H1 (cell line): Measurements from ENCODE around the gene HYCC1. TPM values are rescaled to one million over a fixed set of nuclear protein-coding genes. Genes with fewer than 3 reads are reported as not detected.

ENCODE experiments used
- CTCF ChIA-PET: fragments of 300-600 bp; sonication (Branson Sonifier 250); formaldehyde crosslinking; loops from one replicate; lab custom pipeline; 2021; ENCODE audit not compliant: partially characterized antibody; lab: Charles Lee
- POLR2A ChIA-PET: fragments of 300-600 bp; sonication (Branson Sonifier 250); formaldehyde crosslinking; loops from one replicate; lab custom pipeline; 2021; ENCODE audit warnings: inconsistent platforms; ENCODE audit not compliant: partially characterized antibody; lab: Charles Lee
- DNase-seq, 2 experiments: peaks; one replicate each; pipeline versions ENCODE4 v3.0.0 to v3.0.0-alpha.2; 2010 to 2022; ENCODE audit warnings: low spot score in 2 of 2, low read depth in 1 of 2, mixed read lengths in 1 of 2
- FAIRE-seq: peaks from 2 replicates; lab custom pipeline; 2011; peaks lifted over from hg19 to GRCh38; lab: Jason Lieb, UNC
- H2AFZ ChIP-seq: 2 replicates; pipeline ENCODE4 v1.8.1; 2012; ENCODE audit warnings: low read length, inconsistent platforms
- H2AK5ac ChIP-seq: 2 replicates; pipeline ENCODE4 v1.6.1; 2013; ENCODE audit warnings: low read depth, low read length
- H2BK120ac ChIP-seq: replicated peaks from 2 replicates; pipeline ENCODE3; 2013; ENCODE audit warnings: low read depth, low read length, inconsistent platforms
- H2BK12ac ChIP-seq: 2 replicates; pipeline ENCODE4 v1.6.1; 2013; ENCODE audit warnings: low read depth, low read length
- H2BK15ac ChIP-seq: 2 replicates; pipeline ENCODE4 v1.6.1; 2013; ENCODE audit warnings: low read length
- H2BK20ac ChIP-seq: 2 replicates; pipeline ENCODE4 v1.6.1; 2013; ENCODE audit warnings: low read length
- H2BK5ac ChIP-seq: 2 replicates; pipeline ENCODE4 v1.6.1; 2013; ENCODE audit warnings: low read depth, low read length
- H3K14ac ChIP-seq: 2 replicates; pipeline ENCODE4 v1.6.1; 2013; ENCODE audit warnings: inconsistent platforms; ENCODE audit not compliant: insufficient read length
- H3K18ac ChIP-seq: 2 replicates; pipeline ENCODE4 v1.6.1; 2013; ENCODE audit warnings: low read length; ENCODE audit errors: extremely low read depth
- H3K23ac ChIP-seq: 2 replicates; pipeline ENCODE4 v1.6.1; 2013; ENCODE audit warnings: inconsistent platforms; ENCODE audit not compliant: insufficient read length
- H3K23me2 ChIP-seq: 2 replicates; pipeline ENCODE4 v1.6.1; 2013; ENCODE audit warnings: low read depth, low read length
- H3K27ac ChIP-seq: 2 replicates; pipeline ENCODE4 v1.6.1; 2011; ENCODE audit warnings: low read depth, low read length, inconsistent platforms
- H3K27me3 ChIP-seq, 4 experiments: replicated peaks in 1 of 4; 1 replicate in 1 of 4; 2 replicates in 3 of 4; pipeline versions ENCODE4 v1.6.1 to v1.8.1; 2011 to 2013; ENCODE audit warnings: low read length in 3 of 4, mild to moderate bottlenecking in 3 of 4, inconsistent platforms in 2 of 4, mixed read lengths in 2 of 4, moderate library complexity in 1 of 4; ENCODE audit not compliant: control insufficient read depth in 3 of 4, insufficient read depth in 3 of 4; ENCODE audit errors: extremely low read depth in 1 of 4
- H3K36me3 ChIP-seq, 4 experiments: 2 replicates each; pipeline versions ENCODE4 v1.6.1 to v1.8.1; 2011 to 2013; ENCODE audit warnings: mild to moderate bottlenecking in 4 of 4, low read length in 3 of 4, moderate library complexity in 2 of 4, control low read depth in 1 of 4, inconsistent platforms in 1 of 4; ENCODE audit not compliant: insufficient read depth in 4 of 4, control insufficient read depth in 2 of 4
- H3K4ac ChIP-seq: replicated peaks from 2 replicates; pipeline ENCODE3; 2013; ENCODE audit warnings: low read length, low read depth, mixed read lengths, inconsistent platforms; ENCODE audit not compliant: insufficient read length
- H3K4me1 ChIP-seq, 4 experiments: replicated peaks in 1 of 4; 1 replicate in 1 of 4; 2 replicates in 3 of 4; pipeline versions ENCODE4 v1.6.1 to v1.8.1; 2011 to 2013; ENCODE audit warnings: low read length in 3 of 4, inconsistent platforms in 2 of 4, mixed read lengths in 1 of 4; ENCODE audit not compliant: insufficient read depth in 4 of 4, control insufficient read depth in 3 of 4
- H3K4me2 ChIP-seq, 2 experiments: 2 replicates each; pipeline versions ENCODE4 v1.6.1 to v1.8.1; 2011 to 2013; ENCODE audit warnings: low read depth in 2 of 2, low read length in 2 of 2, control low read depth in 1 of 2, inconsistent platforms in 1 of 2, mild to moderate bottlenecking in 1 of 2; ENCODE audit not compliant: insufficient read depth in 1 of 2
- H3K4me3 ChIP-seq, 4 experiments: fragments of 200-600, 300-600 bp in 1 of 4; sonication (generic), shearing (Covaris generic), sonication (Bioruptor Twin) in 1 of 4; 2 replicates each; pipeline versions ENCODE4 v1.5.1 to v1.8.1; 2011 to 2016; ENCODE audit warnings: low read length in 4 of 4, low read depth in 3 of 4, control low read depth in 2 of 4, inconsistent platforms in 2 of 4, mild to moderate bottlenecking in 2 of 4, mixed read lengths in 1 of 4, moderate library complexity in 1 of 4; ENCODE audit not compliant: insufficient read depth in 2 of 4; ENCODE audit errors: extremely low read depth in 1 of 4
- H3K56ac ChIP-seq: replicated peaks from 2 replicates; pipeline ENCODE3; 2013; ENCODE audit warnings: low read depth, mild to moderate bottlenecking, mixed read lengths, low read length, inconsistent platforms; ENCODE audit not compliant: insufficient read length
- H3K79me1 ChIP-seq: 2 replicates; pipeline ENCODE4 v1.6.1; 2013; ENCODE audit warnings: low read depth, low read length, control low read depth
- H3K79me2 ChIP-seq, 2 experiments: 2 replicates each; pipeline versions ENCODE4 v1.6.1 to v1.8.1; 2012 to 2013; ENCODE audit warnings: low read length in 2 of 2, mild to moderate bottlenecking in 2 of 2, inconsistent platforms in 1 of 2; ENCODE audit not compliant: insufficient read depth in 2 of 2, control insufficient read depth in 1 of 2
- H3K9ac ChIP-seq, 4 experiments: replicated peaks in 1 of 4; 1 replicate in 1 of 4; 2 replicates in 3 of 4; pipeline versions ENCODE4 v1.6.1 to v1.8.1; 2011 to 2013; ENCODE audit warnings: low read depth in 3 of 4, low read length in 3 of 4, control low read depth in 2 of 4, mild to moderate bottlenecking in 2 of 4, moderate library complexity in 2 of 4, inconsistent platforms in 1 of 4; ENCODE audit errors: extremely low read depth in 1 of 4
- H3K9me3 ChIP-seq, 2 experiments: 2 replicates each; pipeline versions ENCODE4 v1.6.1 to v1.8.1; 2012 to 2013; ENCODE audit warnings: mild to moderate bottlenecking in 2 of 2, moderate library complexity in 2 of 2, control low read depth in 1 of 2, inconsistent platforms in 1 of 2, low read depth in 1 of 2, low read length in 1 of 2, mixed read lengths in 1 of 2; ENCODE audit not compliant: insufficient read depth in 2 of 2
- H4K20me1 ChIP-seq, 2 experiments: replicated peaks in 1 of 2; 2 replicates each; pipeline versions ENCODE3 to v1.8.1; 2011 to 2013; ENCODE audit warnings: inconsistent platforms in 2 of 2, low read length in 2 of 2, mild to moderate bottlenecking in 1 of 2; ENCODE audit not compliant: insufficient read depth in 2 of 2, control insufficient read depth in 1 of 2
- H4K5ac ChIP-seq: 2 replicates; pipeline ENCODE4 v1.6.1; 2013; ENCODE audit warnings: low read length, low read depth, mixed read lengths, inconsistent platforms; ENCODE audit not compliant: insufficient read length
- H4K8ac ChIP-seq: 2 replicates; pipeline ENCODE4 v1.8.0; 2013; ENCODE audit warnings: mild to moderate bottlenecking, moderate library complexity, low read length, inconsistent platforms; ENCODE audit not compliant: insufficient read depth; ENCODE audit errors: extremely low read depth
- H4K91ac ChIP-seq: replicated peaks from 2 replicates; pipeline ENCODE3; 2013; ENCODE audit warnings: low read length, mixed read lengths, inconsistent platforms; ENCODE audit not compliant: insufficient read length
- CEBPB ChIP-seq: IDR thresholded peaks from 2 replicates; pipeline ENCODE4 v1.6.1; 2012; ENCODE audit warnings: low read depth, low read length
- CHD1 ChIP-seq: IDR thresholded peaks from 2 replicates; pipeline ENCODE4 v1.6.1; 2012; ENCODE audit warnings: low read depth, low read length, improper control_type of control experiment
- HDAC2 ChIP-seq, 2 experiments: fragments of 300-600 bp in 1 of 2; sonication (generic) in 1 of 2; IDR thresholded peaks; 2 replicates each; pipeline ENCODE4 v1.6.1; 2011 to 2012; ENCODE audit warnings: low read depth in 2 of 2, low read length in 2 of 2, mild to moderate bottlenecking in 2 of 2, moderate library complexity in 2 of 2, borderline replicate concordance in 1 of 2, inconsistent platforms in 1 of 2
- SIRT6 ChIP-seq: IDR thresholded peaks from one replicate; pipeline ENCODE4 v1.7.1; 2012; ENCODE audit warnings: low read length, inconsistent platforms
- USF2 ChIP-seq: IDR thresholded peaks from 2 replicates; pipeline ENCODE4 v1.6.1; 2011; ENCODE audit warnings: low read length, improper control_type of control experiment
- WGBS, 2 experiments: shearing (Covaris generic) in 1 of 2; methylation state at CpG; one replicate each; pipeline versions ENCODE4 v1.1.6 to v1.1.7; 2013 to 2015; ENCODE audit warnings: low lambda C conversion rate in 2 of 2, mixed read lengths in 2 of 2, inconsistent platforms in 1 of 2, low coverage in 1 of 2, missing lambda C conversion rate in 1 of 2; ENCODE audit not compliant: insufficient replicate concordance in 2 of 2, insufficient coverage in 1 of 2, insufficient read length in 1 of 2; ENCODE audit errors: extremely low coverage in 1 of 2, missing lambda C conversion rate in 1 of 2; 5-methylcytosine and 5-hydroxymethylcytosine counted together
- polyA plus RNA-seq, 7 experiments: library from polyadenylated mRNA; depleted of rRNA in 3 of 7; stranded (reverse) in 5 of 7; unstranded in 2 of 7; fragments of >200 nt in 5 of 7; fragments of 200-250 nt in 2 of 7; gene quantifications; 1 replicate in 5 of 7; 2 replicates in 1 of 7; 4 replicates in 1 of 7; pipeline versions ENCODE4 v1.2.1 to v1.2.3, GENCODE V29; 2011 to 2013; ENCODE audit warnings: missing spikeins in 2 of 7, mixed read lengths in 2 of 7
- total RNA-seq: library from RNA; stranded (reverse); fragmentation: NEBNext Ultra II Directional; extraction: Animal tissue kit (Norgen Biotek cat#: 25700); gene quantifications from 2 replicates; pipeline ENCODE4 v1.2.1, GENCODE V29; 2021

Gene HYCC1
- total and polyA plus RNA-seq, 2 of the 8 experiments (the other 6 are each of a cell fraction or from before 2014, with no cell fraction given), result 20.2 to 142 TPM

DNA sequence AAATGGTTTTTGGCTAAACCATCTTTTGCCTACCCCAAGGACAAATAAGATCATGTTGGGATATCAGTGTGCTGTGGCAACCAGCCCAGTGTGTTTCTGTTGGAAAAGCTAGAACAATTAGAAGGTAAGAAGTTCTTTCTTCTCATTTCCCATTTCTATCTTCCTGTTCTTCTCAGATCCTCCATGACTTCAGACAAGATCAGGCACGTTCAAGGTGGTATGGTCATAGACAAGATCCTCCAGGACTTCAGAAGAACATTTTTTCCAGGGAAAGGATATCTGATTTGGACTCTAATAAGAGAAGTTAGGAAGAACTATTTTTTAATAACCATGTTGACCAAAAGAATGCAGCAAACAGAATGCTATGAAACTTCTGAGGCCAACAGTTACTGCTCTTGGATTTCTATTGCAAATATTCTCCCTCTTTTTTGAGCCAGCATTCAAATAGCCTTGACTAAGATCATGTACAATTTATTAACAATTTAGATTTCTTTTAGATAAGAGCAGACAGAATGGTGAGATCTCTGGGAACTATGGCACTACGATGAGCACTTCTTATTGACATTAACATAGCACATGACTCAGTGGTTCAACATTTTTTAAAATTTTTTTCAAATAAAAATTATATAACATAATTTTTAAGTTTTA is 15.9 kb downstream of the HYCC1 start:
- no peak overlapping the region for H2BK120ac ChIP-seq
- H4K8ac ChIP-seq, result no peak overlapping the region
- no peaks in the 10 kb centered on the region for H3K36me3 ChIP-seq
- ChIA-PET CTCF (no interaction called here), POLR2A (interaction anchor here (1.4 kb wide), 1 partner anchor 16 kb away, joined by 3 read pairs; the partner anchor contains the start of gene HYCC1)
- H3K18ac ChIP-seq, result no peak overlapping the region
- H4K5ac ChIP-seq, result no peak overlapping the region
- H3K9me3 ChIP-seq, result no peaks in the 10 kb centered on the region
- H2BK5ac ChIP-seq, result no peak overlapping the region
- no peak overlapping the region for H3K23ac ChIP-seq
- H3K4me1 ChIP-seq, result peaks cover 2 to 7% (median 4%) of the 10 kb centered on the region in 4 experiments; a peak in 6 of 7 replicates
- TF ChIP-seq CEBPB (no peak), CHD1 (no peak), HDAC2 (IDR thresholded peaks at IDR 0.05; ENCODE audit: borderline replicate concordance in 1 of 2, low read depth in 2 of 2, low read length in 2 of 2) (no peak), USF2 (no peak), SIRT6 (no peak)
- H3K14ac ChIP-seq, result no peak overlapping the region
- no peak overlapping the region; the same call in 1 of the 2 replicates for H2AK5ac ChIP-seq
- H3K23me2 ChIP-seq, result no peaks in the 10 kb centered on the region
- no peak for FAIRE-seq
- no peak overlapping the region for H3K27ac ChIP-seq
- H3K4me3 ChIP-seq, result no peak overlapping the region
- H3K79me1 ChIP-seq, result peaks cover 2% of the 10 kb centered on the region; the same call in 1 of the 2 replicates
- peaks cover 0 to 87% of the 10 kb centered on the region in 2 experiments; a peak in 3 of 4 replicates for H3K79me2 ChIP-seq
- H3K56ac ChIP-seq, result no peak overlapping the region
- no peak overlapping the region for H3K4me2 ChIP-seq
- no peak overlapping the region for H3K9ac ChIP-seq
- H4K91ac ChIP-seq, result no peak overlapping the region
- no peak overlapping the region for H3K4ac ChIP-seq
- H3K27me3 ChIP-seq, result no peaks in the 10 kb centered on the region
- no peaks in the 10 kb centered on the region for H4K20me1 ChIP-seq
- H2BK12ac ChIP-seq, result no peak overlapping the region
- WGBS, 2 experiments, result 85% methylated on average over 2 of the region's 2 CpGs; no CpG with 5 or more reads in 1 of the 2 experiments
- H2BK20ac ChIP-seq, result no peak overlapping the region
- DNase-seq, result no peak
- no peak overlapping the region for H2AFZ ChIP-seq
- no peak overlapping the region for H2BK15ac ChIP-seq
